HG02610 (cell line): ENCODE measurements around the gene SMG6.
"Not testable (repeated sequence)": the region's sequence is repeated elsewhere in the genome, so short reads cannot be mapped to it uniquely, and the experiment has no call there.

Experiments
- ATAC-seq: cut with Tn5 transposase; IDR thresholded peaks from one replicate; pipeline ENCODE4 v1.9.1; 2021; ENCODE audit warnings: mild to moderate bottlenecking, moderate library complexity; ENCODE audit not compliant: unreplicated experiment

The SMG6 gene

GRCh38 chr17:2018716-2019510, 284.7 kb downstream of the SMG6 start:
- ATAC-seq, result no peak

GRCh38 chr17:2017274-2017941, 286.2 kb downstream of the SMG6 start:
- ATAC-seq, result no peak

GRCh38 chr17:2016494-2016893, 287.1 kb downstream of the SMG6 start:
- no peak for ATAC-seq

- ATAC-seq, result no peak
These were observed 288.3 kb downstream of the SMG6 start for GRCh38 chr17:2015314-2015713.

- no peak for ATAC-seq
These were observed 289.6 kb downstream of the SMG6 start for GRCh38 chr17:2013994-2014317.

GRCh38 chr17:2013220-2013993, 290.2 kb downstream of the SMG6 start:
- not testable (repeated sequence) for ATAC-seq

- ATAC-seq, result no peak
These were observed 291.1 kb downstream of the SMG6 start for GRCh38 chr17:2012499-2012898.

- no peak for ATAC-seq
These were observed 291.9 kb downstream of the SMG6 start for GRCh38 chr17:2011411-2012371.
